Panc1 (cell line): Measurements from ENCODE around the gene TAF5L. TPM values are rescaled to one million over a fixed set of nuclear protein-coding genes. Genes with fewer than 3 reads are reported as not detected.

ENCODE experiments used
- ATAC-seq: fragments of 200-7000 bp; cut with Tn5 transposase; 2 replicates; pipeline ENCODE4 v1.9.1; 2020; ENCODE audit warnings: mild to moderate bottlenecking, moderate library complexity
- BruUV-seq: library from RNA; stranded (reverse); fragments of 400-500 nt; replicated peaks from 2 replicates; lab custom pipeline; 2021; lab: Mats Ljungman, UMichigan
- CTCF ChIA-PET: fragments of 300-600 bp; sonication (Branson Sonifier 250); formaldehyde crosslinking; loops from one replicate; lab custom pipeline; 2022; ENCODE audit warnings: antibody characterized with exemption; lab: Charles Lee
- POLR2A ChIA-PET: fragments of 300-600 bp; sonication (Branson Sonifier 250); formaldehyde crosslinking; loops from one replicate; lab custom pipeline; 2022; ENCODE audit warnings: antibody characterized with exemption; lab: Charles Lee
- DNase-seq: peaks from one replicate; pipeline ENCODE4 v3.0.0-alpha.2; 2010; ENCODE audit warnings: low read depth, low spot score
- H3K27ac ChIP-seq: 2 replicates; pipeline ENCODE4 v1.5.1; 2011; ENCODE audit warnings: mild to moderate bottlenecking, low read length, inconsistent platforms
- H3K27me3 ChIP-seq: fragments of 200-500 bp; sonication (Bioruptor generic); 2 replicates; pipeline ENCODE4 v1.6.0; 2014; ENCODE audit warnings: low read length, inconsistent platforms; ENCODE audit not compliant: control insufficient read depth, insufficient read depth
- H3K36me3 ChIP-seq: fragments of 200-500 bp; sonication (Bioruptor generic); 2 replicates; pipeline ENCODE4 v1.5.1; 2014; ENCODE audit warnings: inconsistent platforms, mild to moderate bottlenecking, low read length, moderate library complexity; ENCODE audit not compliant: control insufficient read depth, insufficient read depth
- H3K4me1 ChIP-seq: 2 replicates; pipeline ENCODE4 v1.5.1; 2011; ENCODE audit warnings: inconsistent platforms, mild to moderate bottlenecking, low read length, moderate library complexity; ENCODE audit not compliant: control insufficient read depth, insufficient read depth
- H3K4me3 ChIP-seq, 2 experiments: 2 replicates each; pipeline ENCODE4 v1.5.1; 2011 to 2012; ENCODE audit warnings: low read depth in 2 of 2, low read length in 2 of 2, mild to moderate bottlenecking in 2 of 2, inconsistent platforms in 1 of 2, moderate library complexity in 1 of 2
- H3K9me3 ChIP-seq: fragments of 200-500 bp; sonication (Bioruptor generic); 2 replicates; pipeline ENCODE4 v1.5.1; 2014; ENCODE audit warnings: low read depth, mild to moderate bottlenecking, inconsistent platforms, low read length, moderate library complexity; ENCODE audit not compliant: control insufficient read depth, insufficient read depth
- CTCF ChIP-seq: fragments of 450-650 bp; IDR thresholded peaks from 2 replicates; pipeline ENCODE4 v1.5.1; 2017; ENCODE audit warnings: mild to moderate bottlenecking
- POLR2AphosphoS5 ChIP-seq: IDR thresholded peaks from 2 replicates; pipeline ENCODE4 v1.6.1; 2012; ENCODE audit warnings: mild to moderate bottlenecking, low read depth, low read length, moderate library complexity
- REST ChIP-seq, 2 experiments: IDR thresholded peaks; 2 replicates each; pipeline ENCODE4 v1.6.1; 2011 to 2012; ENCODE audit warnings: low read depth in 2 of 2, control low read depth in 1 of 2, low read length in 1 of 2, mild to moderate bottlenecking in 1 of 2, moderate library complexity in 1 of 2; ENCODE audit not compliant: insufficient read depth in 1 of 2
- SIN3A ChIP-seq: IDR thresholded peaks from 2 replicates; pipeline ENCODE4 v1.6.1; 2012; ENCODE audit warnings: low read depth, mild to moderate bottlenecking, low read length, moderate library complexity, borderline replicate concordance; ENCODE audit not compliant: insufficient read depth
- TCF7L2 ChIP-seq: IDR thresholded peaks from 2 replicates; pipeline ENCODE4 v1.6.1; 2011; ENCODE audit warnings: mild to moderate bottlenecking, low read depth, low read length, inconsistent platforms
- in situ Hi-C: cut with HindIII; loops from 2 replicates; pipeline ENCODE4 v1.10.0; 2016; ENCODE audit warnings: low sequenced_read_pairs, low pct_unique_long_range_greater_than_20kb
- intact Hi-C: fragments of 100-400 bp; cut with micrococcal nuclease; formaldehyde crosslinking; loops from one replicate; pipeline ENCODE4 v1.10.0; 2022; ENCODE audit not compliant: unreplicated experiment
- total RNA-seq: library from RNA; stranded (reverse); gene quantifications from one replicate; pipeline ENCODE4 v1.2.1, GENCODE V29; 2021; ENCODE audit not compliant: unreplicated experiment

Gene TAF5L
- total RNA-seq, 1 experiment from 2014 or later: 23.8 TPM

DNA sequence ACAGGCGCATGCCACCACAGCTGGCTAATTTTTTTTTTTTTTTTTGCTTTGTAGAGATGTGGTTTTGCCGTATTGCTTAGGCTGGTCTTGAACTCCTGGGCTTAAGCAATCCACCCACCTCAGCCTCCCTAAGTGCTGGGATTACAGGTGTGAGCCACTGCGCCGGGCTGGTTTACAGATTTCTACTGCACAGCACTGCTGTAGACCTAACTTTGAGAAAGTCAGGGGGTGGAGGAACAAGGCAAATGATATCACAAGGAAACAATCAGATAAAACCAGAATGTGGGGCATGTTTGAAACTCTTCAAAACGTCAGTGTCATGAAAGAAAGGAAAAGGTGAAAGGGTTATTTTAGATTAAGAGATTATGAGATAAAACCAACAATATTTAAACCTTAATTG lies 45.4 kb upstream of the TAF5L start:
- no peak for ATAC-seq
- POLR2A ChIA-PET: interaction anchor here (0.7 kb wide), 1 partner anchor 793 kb away, joined by 5 read pairs; no protein-coding TSS in a partner anchor
- TF ChIP-seq CTCF: no peak
- no peak for TF ChIP-seq POLR2AphosphoS5
- TF ChIP-seq REST (IDR thresholded peaks at IDR 0.05; ENCODE audit: insufficient read depth in 1 of 2, low read depth in 2 of 2, low read length in 1 of 2): no peak
- TF ChIP-seq SIN3A: no peak
- no peak for TF ChIP-seq TCF7L2
- Histone ChIP-seq H3K4me1 (no peaks in the 10 kb centered on the region), H3K36me3 (no peaks in the 10 kb centered on the region), H3K27ac (no peak overlapping the region), H3K27me3 (no peaks in the 10 kb centered on the region), H3K4me3 (no peak overlapping the region), H3K9me3 (no peaks in the 10 kb centered on the region)
- BruUV-seq: no TSS peak
- no peak for DNase-seq
- intact Hi-C loops: no loop called here
- CTCF ChIA-PET: no interaction called here
- in situ Hi-C loops: no loop called here

- no peak for ATAC-seq
- intact Hi-C loops: loop anchor here (10.0 kb wide), 3 partner anchors 395 to 645 kb away; partner anchors contain the start of gene GALNT2
Observed at GRCh38 chr1:229669333-229669732, 43.4 kb upstream of the TAF5L start.

More at GRCh38 chr1:229669333-229669732, 43.4 kb upstream of the TAF5L start:
- CTCF ChIA-PET: no interaction called here
- Histone ChIP-seq H3K27me3 (no peaks in the 10 kb centered on the region), H3K4me1 (no peaks in the 10 kb centered on the region), H3K9me3 (no peaks in the 10 kb centered on the region), H3K27ac (no peak overlapping the region), H3K36me3 (no peaks in the 10 kb centered on the region), H3K4me3 (no peak overlapping the region)
- DNase-seq: no peak
- BruUV-seq: no TSS peak
- in situ Hi-C loops: no loop called here
- no peak for TF ChIP-seq CTCF
- POLR2A ChIA-PET: no interaction called here
